Fibroblast of lung (primary cell): ENCODE data around the gene PIEZO2. TPM values are rescaled to one million over a fixed set of nuclear protein-coding genes. Genes with fewer than 3 reads are reported as not detected.

Experiments used
- DNase-seq, 2 donors: peaks; one replicate each; pipeline versions ENCODE4 v3.0.0 to v3.0.0-alpha.2; 2010; ENCODE audit warnings: low read depth in 2 of 2
- H2AFZ ChIP-seq: 2 replicates; pipeline ENCODE4 v1.5.1; 2012; ENCODE audit warnings: low read length, control low read depth, inconsistent platforms
- H3K27ac ChIP-seq: 2 replicates; pipeline ENCODE4 v1.5.1; 2011; ENCODE audit warnings: low read length, control low read depth; ENCODE audit not compliant: insufficient read depth
- H3K27me3 ChIP-seq: 2 replicates; pipeline ENCODE4 v1.5.1; 2011; ENCODE audit warnings: mild to moderate bottlenecking, low read length; ENCODE audit not compliant: control insufficient read depth, insufficient read depth
- H3K36me3 ChIP-seq: 2 replicates; pipeline ENCODE4 v1.5.1; 2011; ENCODE audit warnings: low read length; ENCODE audit not compliant: control insufficient read depth, insufficient read depth
- H3K4me1 ChIP-seq: 2 replicates; pipeline ENCODE4 v1.5.1; 2011; ENCODE audit warnings: low read length; ENCODE audit not compliant: control insufficient read depth, insufficient read depth; ENCODE audit errors: extremely low read depth
- H3K4me2 ChIP-seq: 2 replicates; pipeline ENCODE4 v1.5.1; 2011; ENCODE audit warnings: low read length, control low read depth; ENCODE audit not compliant: insufficient read depth; ENCODE audit errors: extremely low read depth
- H3K4me3 ChIP-seq, 4 experiments: fragments of 200-600 bp in 1 of 4; sonication (generic) in 1 of 4; replicated peaks in 1 of 4; 2 replicates each; pipeline ENCODE4 v1.5.1; 2011 to 2016; ENCODE audit warnings: low read length in 4 of 4, low read depth in 3 of 4, mild to moderate bottlenecking in 3 of 4, control low read depth in 2 of 4, inconsistent platforms in 1 of 4, mixed read lengths in 1 of 4; ENCODE audit not compliant: insufficient read depth in 1 of 4; ENCODE audit errors: control extremely low read depth in 1 of 4
- H3K79me2 ChIP-seq: 2 replicates; pipeline ENCODE4 v1.5.1; 2012; ENCODE audit warnings: mild to moderate bottlenecking, low read length, inconsistent platforms; ENCODE audit not compliant: control insufficient read depth, insufficient read depth
- H3K9ac ChIP-seq: 2 replicates; pipeline ENCODE4 v1.5.1; 2011; ENCODE audit warnings: mild to moderate bottlenecking, low read length, control low read depth; ENCODE audit not compliant: insufficient read depth
- H3K9me3 ChIP-seq: 2 replicates; pipeline ENCODE4 v1.5.1; 2012; ENCODE audit warnings: low read depth, low read length; ENCODE audit not compliant: control insufficient read depth, insufficient read depth
- H4K20me1 ChIP-seq: 2 replicates; pipeline ENCODE4 v1.5.1; 2011; ENCODE audit warnings: low read length; ENCODE audit not compliant: control insufficient read depth, insufficient read depth; ENCODE audit errors: extremely low read depth
- CTCF ChIP-seq, 2 donors: IDR thresholded peaks in 1 of 2; conservative IDR thresholded peaks in 1 of 2; 1 replicate in 1 of 2; 2 replicates in 1 of 2; pipeline ENCODE4 v1.5.1; 2011 to 2012; ENCODE audit warnings: low read length in 2 of 2, control low read depth in 1 of 2, inconsistent platforms in 1 of 2, low read depth in 1 of 2, mild to moderate bottlenecking in 1 of 2
- EZH2 ChIP-seq: IDR thresholded peaks from 2 replicates; pipeline ENCODE4 v1.5.1; 2012; ENCODE audit warnings: low read length, control low read depth, mild to moderate bottlenecking; ENCODE audit errors: missing control alignments
- polyA plus RNA-seq, 2 donors: library from polyadenylated mRNA; depleted of rRNA in 1 of 2; stranded (reverse) in 1 of 2; unstranded in 1 of 2; fragments of >200 nt; gene quantifications; 2 replicates each; pipeline ENCODE4 v1.2.1, GENCODE V29; 2011 to 2012; ENCODE audit warnings: missing spikeins in 1 of 2
- total RNA-seq: library from RNA; depleted of rRNA; stranded (reverse); fragments of >200 nt; gene quantifications from 2 replicates; pipeline ENCODE4 v1.2.1, GENCODE V29; 2014

PIEZO2 gene
- total and polyA plus RNA-seq, 2 donors (not counting 1 experiment from before 2014, with no cell fraction given) = 1.2 to 6.6 TPM

- Histone ChIP-seq H3K79me2 (no peaks in the 10 kb centered on the region), H3K4me3 (no peak overlapping the region), H3K27me3 (no peaks in the 10 kb centered on the region), H3K4me2 (no peak overlapping the region), H2AFZ (no peak overlapping the region), H4K20me1 (no peaks in the 10 kb centered on the region), H3K4me1 (no peaks in the 10 kb centered on the region), H3K36me3 (no peaks in the 10 kb centered on the region), H3K9me3 (no peaks in the 10 kb centered on the region), H3K27ac (no peak overlapping the region), H3K9ac (no peak overlapping the region)
- TF ChIP-seq EZH2 (no peak), CTCF (conservative IDR thresholded peaks at IDR 0.05 in 1 of 2, IDR thresholded peaks at IDR 0.05 in 1 of 2; ENCODE audit: low read depth in 1 of 2, low read length in 2 of 2) (no peak)
- DNase-seq = peak; percentile 43 to 58
These were observed 18.4 kb upstream of the PIEZO2 start for GRCh38 chr18:11167778-11168177.

- Histone ChIP-seq H3K4me3 (no peak overlapping the region), H3K27me3 (no peaks in the 10 kb centered on the region), H2AFZ (no peak overlapping the region), H4K20me1 (no peaks in the 10 kb centered on the region), H3K9me3 (no peaks in the 10 kb centered on the region), H3K9ac (no peak overlapping the region), H3K36me3 (no peaks in the 10 kb centered on the region), H3K79me2 (no peaks in the 10 kb centered on the region), H3K4me1 (no peaks in the 10 kb centered on the region), H3K4me2 (no peak overlapping the region), H3K27ac (no peak overlapping the region)
- no peak for DNase-seq
- no peak for TF ChIP-seq EZH2
- no peak for TF ChIP-seq CTCF (conservative IDR thresholded peaks at IDR 0.05 in 1 of 2, IDR thresholded peaks at IDR 0.05 in 1 of 2; ENCODE audit: low read depth in 1 of 2, low read length in 2 of 2)
These were observed 16.6 kb upstream of the PIEZO2 start for GRCh38 chr18:11165952-11166351.

- no peaks in the 10 kb centered on the region for H3K4me1 ChIP-seq
- H2AFZ ChIP-seq = no peak overlapping the region
- no peak overlapping the region for H3K9ac ChIP-seq
- H3K79me2 ChIP-seq = no peaks in the 10 kb centered on the region
- no peaks in the 10 kb centered on the region for H4K20me1 ChIP-seq
- H3K27ac ChIP-seq = no peak overlapping the region
- no peaks in the 10 kb centered on the region for H3K27me3 ChIP-seq
- no peaks in the 10 kb centered on the region for H3K9me3 ChIP-seq
- H3K4me3 ChIP-seq = no peak overlapping the region
- H3K36me3 ChIP-seq = no peaks in the 10 kb centered on the region
- no peak for DNase-seq
- no peak overlapping the region for H3K4me2 ChIP-seq
- TF ChIP-seq EZH2 (no peak), CTCF (conservative IDR thresholded peaks at IDR 0.05 in 1 of 2, IDR thresholded peaks at IDR 0.05 in 1 of 2; ENCODE audit: low read depth in 1 of 2, low read length in 2 of 2) (no peak)
These were observed 15.8 kb upstream of the PIEZO2 start for GRCh38 chr18:11165138-11165537.
